ENCODE measurements around the gene GJE1.

- no peak for TF ChIP-seq CTCF (IDR thresholded peaks at IDR 0.05)
- no peak for TF ChIP-seq POLR2A (IDR thresholded peaks at IDR 0.05)
These were observed 11.4 kb upstream of the GJE1 start for GRCh38 chr6:142121342-142121741.
